NCI-H82 (cell line): ENCODE data around the gene ZNF101.

ENCODE experiments used
- DNase-seq: peaks from one replicate; lab custom pipeline; 2025; lab: John Stamatoyannopoulos, UW

Gene ZNF101

GRCh38 chr19:19711934-19712828 is 43.5 kb downstream of the ZNF101 start:
- DNase-seq = no peak

DNA sequence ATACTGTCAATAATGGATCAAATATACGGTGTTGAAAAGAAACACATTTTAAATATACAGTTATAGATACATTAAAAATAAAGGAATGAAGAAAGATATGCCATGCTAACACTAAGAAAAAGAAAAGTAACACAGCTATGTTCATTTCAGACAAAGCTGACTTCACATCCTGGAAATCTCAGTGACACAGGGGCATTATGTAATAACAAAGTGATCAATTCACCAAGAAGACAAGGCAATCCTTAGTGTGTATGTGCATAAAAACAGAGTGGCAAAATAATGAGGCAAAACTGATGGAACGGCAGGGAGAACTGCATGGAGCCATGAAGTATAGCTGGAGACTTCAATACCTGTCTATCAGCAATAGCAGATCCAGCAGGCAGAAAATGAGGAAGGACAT is 51.2 kb downstream of the ZNF101 start:
- no peak for DNase-seq

DNA sequence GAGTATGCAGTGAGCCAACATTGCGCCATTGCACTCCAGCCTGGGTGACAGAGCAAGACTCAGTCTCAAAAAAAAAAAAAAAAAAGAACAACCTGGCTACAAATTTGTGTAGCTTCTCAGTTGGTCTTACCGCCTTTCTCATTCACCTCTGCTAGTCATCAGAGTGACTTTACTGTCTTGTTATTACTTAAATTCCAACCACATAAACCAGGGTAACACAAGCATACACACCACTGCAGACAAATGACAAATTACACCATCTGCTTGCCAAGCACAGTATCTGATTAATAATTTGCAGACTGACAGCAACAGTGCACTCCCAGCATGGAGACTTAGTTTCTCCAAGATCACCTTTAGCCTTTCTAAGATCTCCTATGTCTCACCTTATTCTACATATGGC is 53.3 kb downstream of the ZNF101 start:
- no peak for DNase-seq

DNA sequence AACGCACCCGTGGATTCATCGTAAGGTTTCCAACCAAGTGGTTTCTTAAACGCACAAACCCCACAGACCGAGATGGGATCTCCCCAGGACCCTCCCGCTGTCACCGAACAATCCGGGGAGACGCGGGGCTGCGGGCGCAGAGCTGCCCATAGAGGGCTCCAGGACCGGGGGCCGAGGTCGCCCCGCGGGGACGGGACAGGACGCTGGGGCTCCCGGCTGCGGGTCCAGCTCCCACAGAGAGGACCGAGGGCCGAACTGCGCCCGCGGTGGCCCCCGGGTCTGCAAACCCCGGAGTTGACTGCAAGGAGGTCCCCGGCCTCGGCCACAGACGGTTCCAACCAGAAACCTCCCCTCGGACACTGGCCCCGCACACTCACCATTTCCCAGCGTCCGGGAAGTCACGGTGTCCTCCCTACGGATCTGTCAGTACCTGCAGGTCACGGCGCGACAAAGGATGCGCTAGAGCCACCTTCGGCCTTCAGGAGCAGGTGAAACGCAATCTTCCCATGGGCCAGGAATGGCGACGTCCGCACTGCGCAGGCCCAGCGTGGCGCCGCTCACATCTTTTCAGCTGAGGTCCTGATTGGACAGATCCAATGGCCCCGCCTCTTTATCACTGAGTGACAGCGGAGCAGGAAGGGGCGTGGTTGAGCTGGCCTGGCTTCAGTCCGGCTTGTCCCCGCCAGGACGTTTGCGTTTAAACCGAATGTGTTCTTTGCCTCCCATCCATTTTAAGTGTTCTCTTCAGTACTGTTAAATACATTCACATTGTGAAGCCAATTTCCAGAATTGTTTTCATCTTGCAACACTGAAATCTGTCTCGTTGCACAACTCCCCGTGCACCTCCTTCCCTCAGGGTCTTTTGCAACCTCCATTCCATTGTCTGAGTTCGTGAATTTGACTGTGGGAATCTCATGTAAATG is 64.2 kb downstream of the ZNF101 start, which contains the start of gene ZNF14:
Gene ZNF14 (minus strand): TSS at position 534 of the 923 bp plus-strand sequence. CDS start 154 bp downstream, at position 380.
- DNase-seq = peak; percentile 99
